ENCODE data around the gene FLT4. TPM values are rescaled to one million over a fixed set of nuclear protein-coding genes. Genes with fewer than 3 reads are reported as not detected.

FLT4 gene
- polyA plus RNA-seq, 3 donors: not detected

GRCh38 chr5:180595381-180596114 is 53.9 kb downstream of the FLT4 start:
- 93% methylated on average over 21 of the region's 25 CpGs for WGBS (ENCODE audit: insufficient coverage)
- Histone ChIP-seq H3K9ac (ENCODE audit: insufficient read depth, low read length, poor library complexity, severe bottlenecking) (no peak overlapping the region), H3K4me2 (replicated peaks; ENCODE audit: extremely low read depth, low read length, poor library complexity, severe bottlenecking) (no peak overlapping the region), H2AFZ (ENCODE audit: insufficient read depth, low read depth, low read length, poor library complexity, severe bottlenecking) (no peak overlapping the region), H3K4me1 (ENCODE audit: control insufficient read depth in 1 of 2, insufficient read depth in 2 of 2, low read length in 2 of 2) (peaks cover 4 to 14% of the 10 kb centered on the region in 2 donors), H3K27me3 (ENCODE audit: control insufficient read depth in 2 of 2, insufficient read depth in 2 of 2, low read length in 2 of 2) (peaks cover 5 to 14% of the 10 kb centered on the region in 2 donors), H3K36me3 (replicated peaks in 1 of 2; ENCODE audit: control insufficient read depth in 1 of 2, insufficient read depth in 2 of 2, low read length in 2 of 2) (no peaks in the 10 kb centered on the region), H3K4me3 (replicated peaks in 1 of 3; ENCODE audit: low read depth in 2 of 3, low read length in 3 of 3) (no peak overlapping the region), H3K27ac (ENCODE audit: low read depth in 1 of 2, low read length in 2 of 2) (no peak overlapping the region), H4K20me1 (ENCODE audit: insufficient read depth, low read length) (no peaks in the 10 kb centered on the region), H3K9me3 (replicated peaks in 1 of 2; ENCODE audit: control insufficient read depth in 1 of 2, insufficient read depth in 1 of 2, low read length in 2 of 2) (no peaks in the 10 kb centered on the region), H3K79me2 (ENCODE audit: insufficient read depth, low read length) (no peaks in the 10 kb centered on the region)
- DNase-seq: no peak
- Mint-ChIP-seq H3K4me1 (no peaks in the 10 kb centered on the region), H3K27me3 (ENCODE audit: low read depth in 3 of 3) (peaks cover 17 to 30% (median 20%) of the 10 kb centered on the region in 3 donors), H3K27ac (no peak overlapping the region), H3K4me3 (no peak overlapping the region), H3K9me3 (peaks cover 0 to 3% (median 0%) of the 10 kb centered on the region in 7 donors), H3K36me3 (peaks cover 0 to 2% of the 10 kb centered on the region in 2 donors)
- intact Hi-C loops (cut with micrococcal nuclease): no loop called here
- no peak for TF ChIP-seq CTCF (IDR thresholded peaks at IDR 0.05)

- peaks cover 16 to 36% (median 25%) of the 10 kb centered on the region in 3 donors for H3K27me3 Mint-ChIP-seq (ENCODE audit: low read depth in 3 of 3)
- Histone ChIP-seq H3K27me3 (ENCODE audit: control insufficient read depth in 2 of 2, insufficient read depth in 2 of 2, low read length in 2 of 2) (peaks cover 8 to 19% of the 10 kb centered on the region in 2 donors), H2AFZ (ENCODE audit: insufficient read depth, low read depth, low read length, poor library complexity, severe bottlenecking) (no peak overlapping the region), H3K4me2 (replicated peaks; ENCODE audit: extremely low read depth, low read length, poor library complexity, severe bottlenecking) (no peak overlapping the region), H3K79me2 (ENCODE audit: insufficient read depth, low read length) (no peaks in the 10 kb centered on the region), H3K4me3 (replicated peaks in 1 of 3; ENCODE audit: low read depth in 2 of 3, low read length in 3 of 3) (no peak overlapping the region), H3K9ac (ENCODE audit: insufficient read depth, low read length, poor library complexity, severe bottlenecking) (no peak overlapping the region), H3K9me3 (replicated peaks in 1 of 2; ENCODE audit: control insufficient read depth in 1 of 2, insufficient read depth in 1 of 2, low read length in 2 of 2) (no peaks in the 10 kb centered on the region), H3K36me3 (replicated peaks in 1 of 2; ENCODE audit: control insufficient read depth in 1 of 2, insufficient read depth in 2 of 2, low read length in 2 of 2) (no peaks in the 10 kb centered on the region), H4K20me1 (ENCODE audit: insufficient read depth, low read length) (no peaks in the 10 kb centered on the region), H3K27ac (ENCODE audit: low read depth in 1 of 2, low read length in 2 of 2) (no peak overlapping the region), H3K4me1 (ENCODE audit: control insufficient read depth in 1 of 2, insufficient read depth in 2 of 2, low read length in 2 of 2) (peaks cover 6 to 19% of the 10 kb centered on the region in 2 donors)
- H3K9me3 Mint-ChIP-seq: peaks cover 0 to 5% (median 0%) of the 10 kb centered on the region in 7 donors
- 92% methylated on average over 1 of the region's 2 CpGs for WGBS (ENCODE audit: insufficient coverage)
- no peak for TF ChIP-seq CTCF (IDR thresholded peaks at IDR 0.05)
- no peak overlapping the region for H3K4me3 Mint-ChIP-seq
- H3K27ac Mint-ChIP-seq: no peak overlapping the region
- intact Hi-C loops (cut with micrococcal nuclease): no loop called here
- H3K36me3 Mint-ChIP-seq: peaks cover 0 to 2% of the 10 kb centered on the region in 2 donors
- H3K4me1 Mint-ChIP-seq: no peaks in the 10 kb centered on the region
- no peak for DNase-seq
Measured at GRCh38 chr5:180595046-180595379, 54.4 kb downstream of the FLT4 start.

Data from CD14-positive monocyte (primary cell).